Liver (tissue), 3 donors: ENCODE measurements around the gene MPP7.

ENCODE experiments used
- FOXA1 ChIP-seq: IDR thresholded peaks from 2 replicates; pipeline ENCODE4 v1.6.1; 2016; ENCODE audit warnings: antibody characterized with exemption
- GABPA ChIP-seq, 2 donors: IDR thresholded peaks in 1 of 2; conservative IDR thresholded peaks in 1 of 2; 2 replicates each; pipeline ENCODE4 v1.6.1; 2016; ENCODE audit warnings: antibody characterized with exemption in 2 of 2, mild to moderate bottlenecking in 1 of 2, moderate library complexity in 1 of 2
- HNF4A ChIP-seq, 2 donors: conservative IDR thresholded peaks; 2 replicates each; pipeline ENCODE4 v1.6.1; 2016; ENCODE audit warnings: antibody characterized with exemption in 2 of 2, mild to moderate bottlenecking in 2 of 2
- RXRA ChIP-seq, 2 donors: IDR thresholded peaks; 2 replicates each; pipeline ENCODE4 v1.6.1; 2017 to 2018; ENCODE audit warnings: antibody characterized with exemption in 2 of 2, mild to moderate bottlenecking in 1 of 2
- TF ChIP-seq, protein P1 (sequence below): fragments of 150-350 bp; IDR thresholded peaks from 2 replicates; pipeline ENCODE4 v1.5.1; 2017; ENCODE audit warnings: improper control_type of control experiment, low read depth, low read length; ENCODE audit not compliant: missing input control
- TF ChIP-seq, protein P2 (sequence below): IDR thresholded peaks from 2 replicates; pipeline ENCODE4 v1.6.1; 2016; ENCODE audit warnings: antibody characterized with exemption, mild to moderate bottlenecking
- donor health status: healthy.
- donor health status: healthy.

DNA sequence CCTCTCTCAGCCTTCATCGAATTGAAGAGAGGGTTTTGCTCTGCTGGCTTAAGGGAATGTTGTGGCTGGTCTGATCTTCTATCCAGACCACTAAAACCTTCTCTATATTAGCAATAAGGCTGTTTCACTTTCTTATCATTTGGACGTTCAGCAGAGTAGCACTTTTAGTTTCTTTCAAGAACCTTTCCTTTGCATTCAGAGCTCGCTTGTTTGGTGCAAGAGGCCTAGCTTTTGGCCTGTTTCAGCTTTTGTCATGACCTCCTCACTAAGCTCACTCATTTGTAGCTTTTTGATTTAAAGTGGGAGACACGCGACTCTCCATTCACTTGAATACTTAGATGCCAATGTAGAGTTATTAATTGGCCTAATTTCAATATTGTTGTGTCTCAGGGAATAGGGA is 3.9 kb downstream of the MPP7 start:
- TF ChIP-seq HNF4A (conservative IDR thresholded peaks at IDR 0.05): no peak
- TF ChIP-seq, protein P1, sequence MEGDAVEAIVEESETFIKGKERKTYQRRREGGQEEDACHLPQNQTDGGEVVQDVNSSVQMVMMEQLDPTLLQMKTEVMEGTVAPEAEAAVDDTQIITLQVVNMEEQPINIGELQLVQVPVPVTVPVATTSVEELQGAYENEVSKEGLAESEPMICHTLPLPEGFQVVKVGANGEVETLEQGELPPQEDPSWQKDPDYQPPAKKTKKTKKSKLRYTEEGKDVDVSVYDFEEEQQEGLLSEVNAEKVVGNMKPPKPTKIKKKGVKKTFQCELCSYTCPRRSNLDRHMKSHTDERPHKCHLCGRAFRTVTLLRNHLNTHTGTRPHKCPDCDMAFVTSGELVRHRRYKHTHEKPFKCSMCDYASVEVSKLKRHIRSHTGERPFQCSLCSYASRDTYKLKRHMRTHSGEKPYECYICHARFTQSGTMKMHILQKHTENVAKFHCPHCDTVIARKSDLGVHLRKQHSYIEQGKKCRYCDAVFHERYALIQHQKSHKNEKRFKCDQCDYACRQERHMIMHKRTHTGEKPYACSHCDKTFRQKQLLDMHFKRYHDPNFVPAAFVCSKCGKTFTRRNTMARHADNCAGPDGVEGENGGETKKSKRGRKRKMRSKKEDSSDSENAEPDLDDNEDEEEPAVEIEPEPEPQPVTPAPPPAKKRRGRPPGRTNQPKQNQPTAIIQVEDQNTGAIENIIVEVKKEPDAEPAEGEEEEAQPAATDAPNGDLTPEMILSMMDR: no peak
- TF ChIP-seq, protein P2, sequence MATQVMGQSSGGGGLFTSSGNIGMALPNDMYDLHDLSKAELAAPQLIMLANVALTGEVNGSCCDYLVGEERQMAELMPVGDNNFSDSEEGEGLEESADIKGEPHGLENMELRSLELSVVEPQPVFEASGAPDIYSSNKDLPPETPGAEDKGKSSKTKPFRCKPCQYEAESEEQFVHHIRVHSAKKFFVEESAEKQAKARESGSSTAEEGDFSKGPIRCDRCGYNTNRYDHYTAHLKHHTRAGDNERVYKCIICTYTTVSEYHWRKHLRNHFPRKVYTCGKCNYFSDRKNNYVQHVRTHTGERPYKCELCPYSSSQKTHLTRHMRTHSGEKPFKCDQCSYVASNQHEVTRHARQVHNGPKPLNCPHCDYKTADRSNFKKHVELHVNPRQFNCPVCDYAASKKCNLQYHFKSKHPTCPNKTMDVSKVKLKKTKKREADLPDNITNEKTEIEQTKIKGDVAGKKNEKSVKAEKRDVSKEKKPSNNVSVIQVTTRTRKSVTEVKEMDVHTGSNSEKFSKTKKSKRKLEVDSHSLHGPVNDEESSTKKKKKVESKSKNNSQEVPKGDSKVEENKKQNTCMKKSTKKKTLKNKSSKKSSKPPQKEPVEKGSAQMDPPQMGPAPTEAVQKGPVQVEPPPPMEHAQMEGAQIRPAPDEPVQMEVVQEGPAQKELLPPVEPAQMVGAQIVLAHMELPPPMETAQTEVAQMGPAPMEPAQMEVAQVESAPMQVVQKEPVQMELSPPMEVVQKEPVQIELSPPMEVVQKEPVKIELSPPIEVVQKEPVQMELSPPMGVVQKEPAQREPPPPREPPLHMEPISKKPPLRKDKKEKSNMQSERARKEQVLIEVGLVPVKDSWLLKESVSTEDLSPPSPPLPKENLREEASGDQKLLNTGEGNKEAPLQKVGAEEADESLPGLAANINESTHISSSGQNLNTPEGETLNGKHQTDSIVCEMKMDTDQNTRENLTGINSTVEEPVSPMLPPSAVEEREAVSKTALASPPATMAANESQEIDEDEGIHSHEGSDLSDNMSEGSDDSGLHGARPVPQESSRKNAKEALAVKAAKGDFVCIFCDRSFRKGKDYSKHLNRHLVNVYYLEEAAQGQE: no peak
- no peak for TF ChIP-seq RXRA (IDR thresholded peaks at IDR 0.05)
- no peak for TF ChIP-seq FOXA1
- TF ChIP-seq GABPA (IDR thresholded peaks at IDR 0.05 in 1 of 2, conservative IDR thresholded peaks at IDR 0.05 in 1 of 2): no peak
